Endothelial cell (in vitro differentiated cells): Measurements from ENCODE around the gene SYT3. TPM values are rescaled to one million over a fixed set of nuclear protein-coding genes. Genes with fewer than 3 reads are reported as not detected.

ENCODE experiments used
- DNase-seq: peaks from one replicate; pipeline ENCODE4 v3.0.0; 2021; ENCODE audit warnings: low spot score
- H3K27ac Mint-ChIP-seq: one replicate; pipeline ENCODE4 v1.8.0; 2021; ENCODE audit warnings: mixed read lengths, inconsistent platforms; ENCODE audit not compliant: unreplicated experiment
- H3K27me3 Mint-ChIP-seq: one replicate; pipeline ENCODE4 v1.8.0; 2021; ENCODE audit warnings: mild to moderate bottlenecking, moderate library complexity, mixed read lengths, inconsistent platforms; ENCODE audit not compliant: unreplicated experiment
- H3K36me3 Mint-ChIP-seq: one replicate; pipeline ENCODE4 v1.8.0; 2021; ENCODE audit warnings: mild to moderate bottlenecking, low read depth, mixed read lengths, inconsistent platforms; ENCODE audit not compliant: unreplicated experiment
- H3K4me1 Mint-ChIP-seq: one replicate; pipeline ENCODE4 v1.8.0; 2021; ENCODE audit warnings: mild to moderate bottlenecking, mixed read lengths, inconsistent platforms; ENCODE audit not compliant: unreplicated experiment
- H3K4me3 Mint-ChIP-seq: one replicate; pipeline ENCODE4 v1.8.0; 2021; ENCODE audit warnings: mild to moderate bottlenecking, mixed read lengths, inconsistent platforms; ENCODE audit not compliant: unreplicated experiment
- H3K9me3 Mint-ChIP-seq: one replicate; pipeline ENCODE4 v1.8.0; 2021; ENCODE audit warnings: mixed read lengths, inconsistent platforms; ENCODE audit not compliant: unreplicated experiment
- total RNA-seq: library from RNA; stranded (reverse); fragmentation: NEBNext Ultra II Directional; extraction: Animal tissue kit (Norgen Biotek cat#: 25700); gene quantifications from one replicate; pipeline ENCODE4 v1.2.1, GENCODE V29; 2021; ENCODE audit not compliant: unreplicated experiment
- TF ChIP-seq, protein P1 (sequence below): fragments of 200-600 bp; sonication (generic); IDR thresholded peaks from one replicate; pipeline ENCODE4 v1.5.0; 2021; ENCODE audit warnings: antibody characterized with exemption; ENCODE audit not compliant: unreplicated experiment

Gene SYT3
- total RNA-seq, 1 donor from 2014 or later, result 0.15 TPM

- TF ChIP-seq, protein P1, sequence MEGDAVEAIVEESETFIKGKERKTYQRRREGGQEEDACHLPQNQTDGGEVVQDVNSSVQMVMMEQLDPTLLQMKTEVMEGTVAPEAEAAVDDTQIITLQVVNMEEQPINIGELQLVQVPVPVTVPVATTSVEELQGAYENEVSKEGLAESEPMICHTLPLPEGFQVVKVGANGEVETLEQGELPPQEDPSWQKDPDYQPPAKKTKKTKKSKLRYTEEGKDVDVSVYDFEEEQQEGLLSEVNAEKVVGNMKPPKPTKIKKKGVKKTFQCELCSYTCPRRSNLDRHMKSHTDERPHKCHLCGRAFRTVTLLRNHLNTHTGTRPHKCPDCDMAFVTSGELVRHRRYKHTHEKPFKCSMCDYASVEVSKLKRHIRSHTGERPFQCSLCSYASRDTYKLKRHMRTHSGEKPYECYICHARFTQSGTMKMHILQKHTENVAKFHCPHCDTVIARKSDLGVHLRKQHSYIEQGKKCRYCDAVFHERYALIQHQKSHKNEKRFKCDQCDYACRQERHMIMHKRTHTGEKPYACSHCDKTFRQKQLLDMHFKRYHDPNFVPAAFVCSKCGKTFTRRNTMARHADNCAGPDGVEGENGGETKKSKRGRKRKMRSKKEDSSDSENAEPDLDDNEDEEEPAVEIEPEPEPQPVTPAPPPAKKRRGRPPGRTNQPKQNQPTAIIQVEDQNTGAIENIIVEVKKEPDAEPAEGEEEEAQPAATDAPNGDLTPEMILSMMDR, result no peak
- Mint-ChIP-seq H3K27me3 (peaks cover 32% of the 10 kb centered on the region), H3K27ac (peak overlapping the region; percentile 87), H3K36me3 (peaks cover 28% of the 10 kb centered on the region), H3K4me3 (peak overlapping the region; percentile 89), H3K4me1 (no peaks in the 10 kb centered on the region), H3K9me3 (peaks cover 52% of the 10 kb centered on the region)
- DNase-seq, result peak; percentile 51
Measured at GRCh38 chr19:50658441-50659317, 19.0 kb upstream of the SYT3 start.

DNA sequence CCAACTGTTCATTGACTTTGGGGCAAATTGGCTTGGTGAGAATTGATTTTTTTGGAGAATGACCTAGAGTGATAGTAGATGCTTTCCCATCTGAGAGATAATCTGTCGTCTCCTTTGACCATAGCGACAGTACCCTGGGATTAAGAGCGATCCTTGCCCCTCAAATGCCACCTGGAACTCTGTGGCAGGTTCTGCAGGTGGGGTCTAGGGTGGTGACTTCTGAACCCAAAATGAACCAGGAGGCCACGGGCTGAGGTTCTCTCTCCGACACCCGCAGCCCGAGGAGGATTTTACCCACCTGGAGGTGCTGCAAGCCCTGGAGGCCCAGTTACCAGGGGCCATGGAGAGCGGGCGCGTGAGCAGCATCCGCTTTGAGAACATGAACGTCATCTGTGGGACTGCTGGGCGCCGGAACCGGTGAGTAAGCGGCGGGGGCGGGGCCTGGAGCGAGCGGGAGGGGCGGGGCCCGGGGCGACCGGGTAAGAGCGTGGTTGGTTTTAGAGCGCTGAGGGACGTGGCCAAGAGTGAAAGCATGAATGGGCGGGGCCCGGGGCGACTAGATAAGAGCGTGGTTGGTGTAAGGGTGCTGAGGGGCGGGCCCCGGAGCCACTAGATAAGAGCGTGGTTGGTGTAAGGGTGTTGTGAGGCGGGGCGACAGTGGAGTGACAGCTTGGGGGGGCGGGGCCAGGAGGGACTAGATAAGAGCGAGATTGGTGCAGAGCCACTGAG, 18.2 kb upstream of the SYT3 start:
- TF ChIP-seq, protein P1, result no peak
- H3K4me1 Mint-ChIP-seq, result no peaks in the 10 kb centered on the region
- H3K9me3 Mint-ChIP-seq, result peaks cover 52% of the 10 kb centered on the region
- H3K36me3 Mint-ChIP-seq, result peaks cover 25% of the 10 kb centered on the region
- H3K27ac Mint-ChIP-seq, result peak overlapping the region; percentile 87
- DNase-seq, result peak; percentile 49
- peaks cover 26% of the 10 kb centered on the region for H3K27me3 Mint-ChIP-seq
- peak overlapping the region; percentile 89 for H3K4me3 Mint-ChIP-seq

- no peak for DNase-seq
- Mint-ChIP-seq H3K4me3 (peak overlapping the region; percentile 42), H3K9me3 (peaks cover 54% of the 10 kb centered on the region), H3K27ac (peak overlapping the region; percentile 83), H3K27me3 (peaks cover 21% of the 10 kb centered on the region), H3K36me3 (peaks cover 25% of the 10 kb centered on the region), H3K4me1 (no peaks in the 10 kb centered on the region)
- TF ChIP-seq, protein P1, result no peak
Measured at GRCh38 chr19:50657222-50657669, 17.6 kb upstream of the SYT3 start.

DNA sequence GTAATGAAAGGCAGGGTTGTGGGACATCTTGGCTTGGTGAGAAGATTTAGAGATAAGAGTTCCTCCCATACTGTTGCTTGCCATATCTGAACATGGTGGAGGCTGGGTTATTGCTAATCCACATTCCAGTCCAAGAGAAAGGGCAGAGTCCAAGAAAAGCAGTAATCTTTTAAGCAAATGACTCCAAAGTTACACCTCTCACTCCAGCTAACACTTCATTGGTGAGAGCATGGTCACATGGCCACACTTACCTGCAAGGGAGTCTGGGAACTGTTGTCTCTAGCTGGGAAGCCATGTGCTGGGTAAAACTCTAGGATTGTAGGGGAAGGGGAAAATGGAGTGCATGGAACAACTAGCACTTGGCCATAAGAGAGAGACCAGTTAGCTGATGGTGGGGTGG, 15.2 kb upstream of the SYT3 start:
- H3K36me3 Mint-ChIP-seq, result peaks cover 19% of the 10 kb centered on the region
- TF ChIP-seq, protein P1, result no peak
- no peak for DNase-seq
- no peak overlapping the region for H3K27ac Mint-ChIP-seq
- peaks cover 12% of the 10 kb centered on the region for H3K27me3 Mint-ChIP-seq
- H3K9me3 Mint-ChIP-seq, result peaks cover 54% of the 10 kb centered on the region
- peak overlapping the region; percentile 44 for H3K4me3 Mint-ChIP-seq
- H3K4me1 Mint-ChIP-seq, result no peaks in the 10 kb centered on the region
